H9 (cell line): ENCODE results near the gene IL1RAPL2. TPM values are rescaled to one million over a fixed set of nuclear protein-coding genes. Genes with fewer than 3 reads are reported as not detected.

ENCODE experiments used
- DNase-seq: peaks from one replicate; pipeline ENCODE4 v3.0.0-alpha.2; 2017
- H2AFZ ChIP-seq: one replicate; pipeline ENCODE4 v1.6.1; 2013; ENCODE audit warnings: mild to moderate bottlenecking, low read length, control low read depth, moderate library complexity
- H2AK5ac ChIP-seq: 2 replicates; pipeline ENCODE4 v1.6.1; 2013; ENCODE audit warnings: low read length, control low read depth, mixed read lengths; ENCODE audit not compliant: insufficient read length
- H2BK120ac ChIP-seq: one replicate; pipeline ENCODE4 v1.6.1; 2013; ENCODE audit warnings: low read depth, mild to moderate bottlenecking, low read length, control low read depth, inconsistent platforms; ENCODE audit not compliant: poor library complexity, severe bottlenecking
- H2BK12ac ChIP-seq: 2 replicates; pipeline ENCODE4 v1.6.1; 2013; ENCODE audit warnings: low read length, control low read depth, mixed read lengths, low read depth; ENCODE audit not compliant: insufficient read length
- H2BK15ac ChIP-seq: 2 replicates; pipeline ENCODE4 v1.6.1; 2013; ENCODE audit warnings: low read depth, low read length, control low read depth
- H2BK20ac ChIP-seq: one replicate; pipeline ENCODE4 v1.6.1; 2013; ENCODE audit warnings: low read depth, mild to moderate bottlenecking, low read length, control low read depth, inconsistent platforms; ENCODE audit not compliant: poor library complexity, severe bottlenecking
- H2BK5ac ChIP-seq: 2 replicates; pipeline ENCODE4 v1.6.1; 2013; ENCODE audit warnings: low read length, control low read depth, mixed read lengths; ENCODE audit not compliant: insufficient read length
- H3K14ac ChIP-seq: 2 replicates; pipeline ENCODE4 v1.6.1; 2013; ENCODE audit warnings: low read length, control low read depth; ENCODE audit not compliant: insufficient read depth
- H3K18ac ChIP-seq: 2 replicates; pipeline ENCODE4 v1.6.1; 2013; ENCODE audit warnings: low read depth, mild to moderate bottlenecking, mixed read lengths, low read length, control low read depth; ENCODE audit not compliant: insufficient read length
- H3K23ac ChIP-seq: 2 replicates; pipeline ENCODE4 v1.6.1; 2013; ENCODE audit warnings: low read length, control low read depth, mixed read lengths, low read depth; ENCODE audit not compliant: insufficient read length
- H3K23me2 ChIP-seq: 2 replicates; pipeline ENCODE4 v1.6.1; 2013; ENCODE audit warnings: low read depth, mild to moderate bottlenecking, mixed read lengths, low read length, control low read depth; ENCODE audit not compliant: insufficient read length, poor library complexity, severe bottlenecking
- H3K27ac ChIP-seq: 2 replicates; pipeline ENCODE4 v1.5.1; 2013; ENCODE audit warnings: low read length, control low read depth, mixed read lengths, low read depth; ENCODE audit not compliant: insufficient read length
- H3K27me3 ChIP-seq: 2 replicates; pipeline ENCODE4 v1.6.1; 2013; ENCODE audit warnings: low read length, control low read depth, inconsistent platforms; ENCODE audit not compliant: insufficient read depth
- H3K4ac ChIP-seq: 2 replicates; pipeline ENCODE4 v1.6.1; 2013; ENCODE audit warnings: low read depth, mild to moderate bottlenecking, control low read depth, inconsistent platforms, low read length, moderate library complexity
- H3K4me1 ChIP-seq: 2 replicates; pipeline ENCODE4 v1.6.1; 2013; ENCODE audit warnings: low read length, control low read depth, inconsistent platforms; ENCODE audit not compliant: insufficient read depth
- H3K4me2 ChIP-seq: 2 replicates; pipeline ENCODE4 v1.6.1; 2013; ENCODE audit warnings: low read length, control low read depth, mixed read lengths; ENCODE audit not compliant: insufficient read length, insufficient read depth
- H3K56ac ChIP-seq: 2 replicates; pipeline ENCODE4 v1.6.1; 2013; ENCODE audit warnings: low read depth, mild to moderate bottlenecking, mixed read lengths, low read length, control low read depth; ENCODE audit not compliant: insufficient read length
- H3K79me1 ChIP-seq: 2 replicates; pipeline ENCODE4 v1.6.1; 2013; ENCODE audit warnings: low read depth, mild to moderate bottlenecking, moderate library complexity, low read length, control low read depth, inconsistent platforms; ENCODE audit not compliant: insufficient read depth, poor library complexity, severe bottlenecking
- H3K79me2 ChIP-seq: 2 replicates; pipeline ENCODE4 v1.6.1; 2013; ENCODE audit warnings: low read length, control low read depth, inconsistent platforms; ENCODE audit not compliant: insufficient read depth
- H3K9ac ChIP-seq: 2 replicates; pipeline ENCODE4 v1.6.1; 2013; ENCODE audit warnings: low read length, control low read depth, mixed read lengths; ENCODE audit not compliant: insufficient read length; ENCODE audit errors: extremely low read depth
- H3K9me3 ChIP-seq: one replicate; pipeline ENCODE4 v1.6.1; 2013; ENCODE audit warnings: low read depth, low read length, inconsistent platforms; ENCODE audit not compliant: control insufficient read depth
- H3T11ph ChIP-seq: one replicate; pipeline ENCODE4 v1.6.1; 2013; ENCODE audit warnings: mild to moderate bottlenecking, low read length, control low read depth, inconsistent platforms
- H4K20me1 ChIP-seq: one replicate; pipeline ENCODE4 v1.6.1; 2013; ENCODE audit not compliant: control insufficient read depth, insufficient read length, insufficient read depth
- H4K5ac ChIP-seq: 2 replicates; pipeline ENCODE4 v1.6.1; 2013; ENCODE audit warnings: low read depth, mild to moderate bottlenecking, mixed read lengths, low read length, control low read depth; ENCODE audit not compliant: insufficient read length
- H4K8ac ChIP-seq: replicated peaks from 2 replicates; pipeline ENCODE4 v1.6.1; 2013; ENCODE audit warnings: low read length, control low read depth, mixed read lengths, low read depth; ENCODE audit not compliant: insufficient read length
- H4K91ac ChIP-seq: 2 replicates; pipeline ENCODE4 v1.6.1; 2013; ENCODE audit warnings: low read depth, mild to moderate bottlenecking, moderate library complexity, mixed read lengths, low read length, control low read depth; ENCODE audit not compliant: insufficient read length
- H3K27ac Mint-ChIP-seq, 3 experiments: 2 replicates in 2 of 3; 3 replicates in 1 of 3; pipeline ENCODE4 v1.8.0; 2020 to 2021; ENCODE audit warnings: mixed read lengths in 3 of 3, mild to moderate bottlenecking in 1 of 3, moderate library complexity in 1 of 3
- H3K27me3 Mint-ChIP-seq: 2 replicates; pipeline ENCODE4 v1.8.0; 2021; ENCODE audit warnings: low read depth, mild to moderate bottlenecking, moderate library complexity, mixed read lengths
- H3K36me3 Mint-ChIP-seq, 3 experiments: 2 replicates in 2 of 3; 3 replicates in 1 of 3; pipeline ENCODE4 v1.8.0; 2020 to 2021; ENCODE audit warnings: low read depth in 3 of 3, mixed read lengths in 3 of 3; ENCODE audit not compliant: insufficient read depth in 1 of 3
- H3K4me1 Mint-ChIP-seq, 2 experiments: 2 replicates each; pipeline ENCODE4 v1.8.0; 2020; ENCODE audit warnings: mixed read lengths in 2 of 2
- H3K4me3 Mint-ChIP-seq, 2 experiments: 2 replicates in 1 of 2; 3 replicates in 1 of 2; pipeline ENCODE4 v1.8.0; 2020 to 2021; ENCODE audit warnings: mild to moderate bottlenecking in 2 of 2, mixed read lengths in 2 of 2, moderate library complexity in 1 of 2
- H3K9me3 Mint-ChIP-seq, 2 experiments: 2 replicates in 1 of 2; 3 replicates in 1 of 2; pipeline ENCODE4 v1.8.0; 2020; ENCODE audit warnings: mild to moderate bottlenecking in 2 of 2, mixed read lengths in 2 of 2, moderate library complexity in 1 of 2
- total RNA-seq: library from RNA; stranded (reverse); gene quantifications from 2 replicates; pipeline ENCODE4 v1.2.1, GENCODE V29; 2021
- TF ChIP-seq, protein P1 (sequence below): fragments of 200-600 bp; sonication (generic); conservative IDR thresholded peaks from 3 replicates; pipeline ENCODE4 v1.8.0; 2021; ENCODE audit warnings: antibody characterized with exemption, mild to moderate bottlenecking

Gene IL1RAPL2
- total RNA-seq, 1 experiment from 2014 or later: not detected

DNA sequence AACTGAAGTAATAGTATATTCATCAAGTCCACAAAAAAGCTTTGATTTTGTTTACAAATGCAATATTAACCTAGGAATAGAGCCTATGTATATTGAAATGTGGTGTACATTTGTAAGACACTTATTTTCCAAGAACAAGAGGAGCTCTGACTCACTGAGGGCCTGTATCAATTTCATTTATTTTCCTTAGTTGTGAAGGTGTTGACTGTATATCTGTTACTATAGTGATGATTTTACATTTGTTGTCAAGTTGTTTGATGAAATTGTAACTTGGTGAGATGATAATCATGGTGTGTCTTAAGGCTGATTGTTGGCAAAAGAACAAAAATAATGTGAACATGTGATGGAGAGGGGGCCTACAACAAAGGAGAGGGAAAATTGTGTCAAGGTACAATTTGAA lies 929.4 kb downstream of the IL1RAPL2 start:
- peaks cover 2% of the 10 kb centered on the region; the same call in 1 of the 2 replicates for H3K4me1 ChIP-seq
- H3K27ac ChIP-seq: peak overlapping the region; percentile 68
- no peak overlapping the region for H4K8ac ChIP-seq
- peak overlapping the region; percentile 30 for H3K4me2 ChIP-seq
- H2BK12ac ChIP-seq: no peak overlapping the region
- no peak overlapping the region for H3K14ac ChIP-seq
- no peaks in the 10 kb centered on the region for H3K9me3 ChIP-seq
- DNase-seq: no peak
- peaks cover 19 to 30% of the 10 kb centered on the region in 2 experiments for H3K9me3 Mint-ChIP-seq
- no peaks in the 10 kb centered on the region for H3K79me2 ChIP-seq
- peak overlapping the region in 1 of 2 experiments; percentile 1; a peak in 1 of 5 replicates for H3K4me3 Mint-ChIP-seq
- H2AK5ac ChIP-seq: no peak overlapping the region
- no peaks in the 10 kb centered on the region for H4K20me1 ChIP-seq
- no peak overlapping the region for H3K56ac ChIP-seq
- no peaks in the 10 kb centered on the region for H3K79me1 ChIP-seq
- H3K23me2 ChIP-seq: no peaks in the 10 kb centered on the region
- H3K27ac Mint-ChIP-seq: peak overlapping the region; percentile 35 to 74 (median 56); a peak in 6 of 7 replicates
- no peak overlapping the region for H2AFZ ChIP-seq
- H3T11ph ChIP-seq: no peak overlapping the region
- H4K91ac ChIP-seq: no peak overlapping the region
- no peak overlapping the region for H2BK15ac ChIP-seq
- no peak overlapping the region for H2BK20ac ChIP-seq
- TF ChIP-seq, protein P1, sequence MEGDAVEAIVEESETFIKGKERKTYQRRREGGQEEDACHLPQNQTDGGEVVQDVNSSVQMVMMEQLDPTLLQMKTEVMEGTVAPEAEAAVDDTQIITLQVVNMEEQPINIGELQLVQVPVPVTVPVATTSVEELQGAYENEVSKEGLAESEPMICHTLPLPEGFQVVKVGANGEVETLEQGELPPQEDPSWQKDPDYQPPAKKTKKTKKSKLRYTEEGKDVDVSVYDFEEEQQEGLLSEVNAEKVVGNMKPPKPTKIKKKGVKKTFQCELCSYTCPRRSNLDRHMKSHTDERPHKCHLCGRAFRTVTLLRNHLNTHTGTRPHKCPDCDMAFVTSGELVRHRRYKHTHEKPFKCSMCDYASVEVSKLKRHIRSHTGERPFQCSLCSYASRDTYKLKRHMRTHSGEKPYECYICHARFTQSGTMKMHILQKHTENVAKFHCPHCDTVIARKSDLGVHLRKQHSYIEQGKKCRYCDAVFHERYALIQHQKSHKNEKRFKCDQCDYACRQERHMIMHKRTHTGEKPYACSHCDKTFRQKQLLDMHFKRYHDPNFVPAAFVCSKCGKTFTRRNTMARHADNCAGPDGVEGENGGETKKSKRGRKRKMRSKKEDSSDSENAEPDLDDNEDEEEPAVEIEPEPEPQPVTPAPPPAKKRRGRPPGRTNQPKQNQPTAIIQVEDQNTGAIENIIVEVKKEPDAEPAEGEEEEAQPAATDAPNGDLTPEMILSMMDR: no peak
- H3K23ac ChIP-seq: no peak overlapping the region
- no peaks in the 10 kb centered on the region; the same call in 1 of the 2 replicates for H3K27me3 Mint-ChIP-seq
- no peak overlapping the region for H2BK120ac ChIP-seq
- H3K18ac ChIP-seq: no peak overlapping the region
- no peak overlapping the region for H2BK5ac ChIP-seq
- peaks cover 20% of the 10 kb centered on the region in 2 experiments for H3K4me1 Mint-ChIP-seq
- no peak overlapping the region for H4K5ac ChIP-seq
- no peak overlapping the region for H3K9ac ChIP-seq
- no peaks in the 10 kb centered on the region for H3K27me3 ChIP-seq
- no peak overlapping the region for H3K4ac ChIP-seq
- peaks cover 6 to 18% (median 15%) of the 10 kb centered on the region in 3 experiments for H3K36me3 Mint-ChIP-seq
